ENCODE data around the gene UMAD1. TPM values are rescaled to one million over a fixed set of nuclear protein-coding genes. Genes with fewer than 3 reads are reported as not detected.

Gene UMAD1
- total and polyA plus RNA-seq, 2 of the 13 experiments (the other 11 are each of a cell fraction or from before 2014, with no cell fraction given) = 16.8 to 17.6 TPM

GRCh38 chr7:7688310-7688709 is 47.8 kb downstream of the UMAD1 start:
- ATAC-seq (no peak), FAIRE-seq (no peak), DNase-seq (ENCODE audit: low spot score) (no peak)
- Histone ChIP-seq H3K9ac (ENCODE audit: insufficient read depth, low read depth, low read length) (no peak overlapping the region), H4K20me1 (ENCODE audit: insufficient read depth, low read length) (no peaks in the 10 kb centered on the region), H3K4me2 (ENCODE audit: low read depth, low read length) (no peak overlapping the region), H3K36me3 (replicated peaks in 1 of 2; ENCODE audit: control insufficient read depth in 1 of 2, insufficient read depth in 2 of 2, low read length in 2 of 2) (no peaks in the 10 kb centered on the region), H3K4me3 (replicated peaks in 1 of 3; ENCODE audit: insufficient read depth in 1 of 3, low read depth in 2 of 3, low read length in 3 of 3) (no peak overlapping the region), H3K27ac (ENCODE audit: extremely low read length, insufficient read depth, low read length) (no peak overlapping the region), H2AFZ (ENCODE audit: low read length) (no peak overlapping the region), H3K9me3 (ENCODE audit: low read length) (no peaks in the 10 kb centered on the region), H3K79me2 (ENCODE audit: insufficient read depth, low read length) (no peaks in the 10 kb centered on the region), H3K27me3 (ENCODE audit: control insufficient read depth in 1 of 2, insufficient read depth in 2 of 2, low read length in 2 of 2) (no peaks in the 10 kb centered on the region), H3K4me1 (ENCODE audit: insufficient read depth, low read length) (peaks cover 6% of the 10 kb centered on the region)
- in situ Hi-C loops (cut with HindIII; ENCODE audit: extremely low pct_ligation_motif_present, low pct_unique_long_range_greater_than_20kb) (no loop called here), intact Hi-C loops (cut with micrococcal nuclease; ENCODE audit: unreplicated experiment) (no loop called here)
- CTCF ChIA-PET (ENCODE audit: low intra/inter-chr PET ratio, low total read pairs) = no interaction called here
- WGBS (ENCODE audit: low lambda C conversion rate) = 85% methylated on average over 6 of the region's 6 CpGs
- no TSS peak for BruUV-seq (replicated peaks)
- POLR2A ChIA-PET = no interaction called here
- TF ChIP-seq RFXANK (CRISPR knock-in tag; IDR thresholded peaks at IDR 0.05) (no peak), NBN (conservative IDR thresholded peaks at IDR 0.05) (no peak), GLMP (CRISPR knock-in tag; IDR thresholded peaks at IDR 0.05; ENCODE audit: borderline replicate concordance) (no peak)

- POLR2A ChIA-PET = no interaction called here
- Histone ChIP-seq H3K27ac (ENCODE audit: extremely low read length, insufficient read depth, low read length) (no peak overlapping the region), H4K20me1 (ENCODE audit: insufficient read depth, low read length) (no peaks in the 10 kb centered on the region), H2AFZ (ENCODE audit: low read length) (no peak overlapping the region), H3K27me3 (ENCODE audit: control insufficient read depth in 1 of 2, insufficient read depth in 2 of 2, low read length in 2 of 2) (no peaks in the 10 kb centered on the region), H3K4me2 (ENCODE audit: low read depth, low read length) (no peak overlapping the region), H3K4me3 (replicated peaks in 1 of 3; ENCODE audit: insufficient read depth in 1 of 3, low read depth in 2 of 3, low read length in 3 of 3) (no peak overlapping the region), H3K36me3 (replicated peaks in 1 of 2; ENCODE audit: control insufficient read depth in 1 of 2, insufficient read depth in 2 of 2, low read length in 2 of 2) (no peaks in the 10 kb centered on the region), H3K9ac (ENCODE audit: insufficient read depth, low read depth, low read length) (no peak overlapping the region), H3K79me2 (ENCODE audit: insufficient read depth, low read length) (no peaks in the 10 kb centered on the region), H3K4me1 (ENCODE audit: insufficient read depth, low read length) (peaks cover 6% of the 10 kb centered on the region), H3K9me3 (ENCODE audit: low read length) (no peaks in the 10 kb centered on the region)
- ATAC-seq = no peak
- 96% methylated on average over 4 of the region's 4 CpGs for WGBS (ENCODE audit: low lambda C conversion rate)
- no TSS peak for BruUV-seq (replicated peaks)
- in situ Hi-C loops (cut with HindIII; ENCODE audit: extremely low pct_ligation_motif_present, low pct_unique_long_range_greater_than_20kb) = no loop called here
- intact Hi-C loops (cut with micrococcal nuclease; ENCODE audit: unreplicated experiment) = no loop called here
- FAIRE-seq = no peak
- no peak for DNase-seq (ENCODE audit: low spot score)
- CTCF ChIA-PET (ENCODE audit: low intra/inter-chr PET ratio, low total read pairs) = no interaction called here
- TF ChIP-seq PCBP1 (IDR thresholded peaks at IDR 0.05; ENCODE audit: borderline replicate concordance, low read depth, low read length) (no peak), TFE3 (CRISPR knock-in tag; IDR thresholded peaks at IDR 0.05) (no peak), PAXIP1 (CRISPR knock-in tag; conservative IDR thresholded peaks at IDR 0.05) (no peak), NFIB (CRISPR knock-in tag; IDR thresholded peaks at IDR 0.05; ENCODE audit: borderline replicate concordance) (no peak), SMARCE1 (IDR thresholded peaks at IDR 0.05; ENCODE audit: borderline replicate concordance) (no peak), CBFB (CRISPR knock-in tag; IDR thresholded peaks at IDR 0.05) (no peak), MBD4 (IDR thresholded peaks at IDR 0.05; ENCODE audit: borderline replicate concordance, low read length) (no peak), ZKSCAN1 (IDR thresholded peaks at IDR 0.05; ENCODE audit: low read length) (no peak), ZNF205 (CRISPR knock-in tag; IDR thresholded peaks at IDR 0.05) (no peak), SATB2 (CRISPR knock-in tag; IDR thresholded peaks at IDR 0.05) (no peak), GATA4 (IDR thresholded peaks at IDR 0.05; ENCODE audit: borderline replicate concordance, low read depth) (no peak), ZNF562 (CRISPR knock-in tag; IDR thresholded peaks at IDR 0.05; ENCODE audit: borderline replicate concordance) (no peak), ERF (CRISPR knock-in tag; IDR thresholded peaks at IDR 0.05) (no peak)
Measured at GRCh38 chr7:7688956-7689355, 48.4 kb downstream of the UMAD1 start.
